ENCODE data around the gene IL4I1. TPM values are rescaled to one million over a fixed set of nuclear protein-coding genes. Genes with fewer than 3 reads are reported as not detected.
A peak's percentile ranks its signal among the peaks of the same experiment; 100 is the strongest.

The IL4I1 gene
- total and polyA plus RNA-seq, 2 of the 8 experiments (the other 6 are each of a cell fraction or from before 2014, with no cell fraction given): 0.41 to 0.76 TPM

GRCh38 chr19:49871349-49871985, 25.2 kb downstream of the IL4I1 start:
- 88% methylated on average over 15 of the region's 17 CpGs; no CpG with 5 or more reads in 1 of the 2 experiments for WGBS, 2 experiments (ENCODE audit: extremely low coverage in 1 of 2, insufficient coverage in 1 of 2, insufficient read length in 1 of 2, insufficient replicate concordance in 2 of 2, low coverage in 1 of 2, low lambda C conversion rate in 2 of 2, missing lambda C conversion rate in 1 of 2)
- Histone ChIP-seq H3K4ac (replicated peaks; ENCODE audit: insufficient read length, low read depth, low read length) (no peak overlapping the region), H2BK120ac (replicated peaks; ENCODE audit: low read depth, low read length) (no peak overlapping the region), H2AK5ac (ENCODE audit: low read depth, low read length) (0 out of 2 replicates have a peak overlapping the region, but pooled peaks have one; percentile 39), H3K9me3 (ENCODE audit: insufficient read depth in 2 of 2, low read depth in 1 of 2, low read length in 1 of 2) (no peaks in the 10 kb centered on the region), H3K23me2 (ENCODE audit: low read depth, low read length) (peaks cover 19% of the 10 kb centered on the region), H4K8ac (ENCODE audit: extremely low read depth, insufficient read depth, low read length) (no peak overlapping the region), H3K27ac (ENCODE audit: low read depth, low read length) (no peak overlapping the region), H4K20me1 (replicated peaks in 1 of 2; ENCODE audit: control insufficient read depth in 1 of 2, insufficient read depth in 2 of 2, low read length in 2 of 2) (no peaks in the 10 kb centered on the region), H3K27me3 (replicated peaks in 1 of 4; ENCODE audit: control insufficient read depth in 3 of 4, extremely low read depth in 1 of 4, insufficient read depth in 3 of 4, low read length in 3 of 4) (no peaks in the 10 kb centered on the region), H3K79me2 (ENCODE audit: control insufficient read depth in 1 of 2, insufficient read depth in 2 of 2, low read length in 2 of 2) (peaks cover 0 to 21% of the 10 kb centered on the region in 2 experiments; a peak in 2 of 4 replicates), H2AFZ (ENCODE audit: low read length) (no peak overlapping the region), H2BK20ac (ENCODE audit: low read length) (no peak overlapping the region), H3K79me1 (ENCODE audit: low read depth, low read length) (peaks cover 12% of the 10 kb centered on the region), H3K4me1 (replicated peaks in 1 of 4; ENCODE audit: control insufficient read depth in 3 of 4, insufficient read depth in 4 of 4, low read length in 3 of 4) (peaks cover 0 to 11% (median 6%) of the 10 kb centered on the region in 4 experiments; a peak in 5 of 7 replicates), H4K5ac (ENCODE audit: insufficient read length, low read depth, low read length) (no peak overlapping the region), H3K36me3 (ENCODE audit: control insufficient read depth in 2 of 4, insufficient read depth in 4 of 4, low read length in 3 of 4) (no peaks in the 10 kb centered on the region; a peak in 1 of 8 replicates), H2BK15ac (ENCODE audit: low read length) (no peak overlapping the region), H3K4me2 (ENCODE audit: insufficient read depth in 1 of 2, low read depth in 2 of 2, low read length in 2 of 2) (no peak overlapping the region), H2BK12ac (ENCODE audit: low read depth, low read length) (no peak overlapping the region), H3K14ac (ENCODE audit: insufficient read length) (no peak overlapping the region), H3K4me3 (ENCODE audit: extremely low read depth in 1 of 4, insufficient read depth in 2 of 4, low read depth in 3 of 4, low read length in 4 of 4) (no peak overlapping the region), H3K23ac (ENCODE audit: insufficient read length) (no peak overlapping the region), H2BK5ac (ENCODE audit: low read depth, low read length) (no peak overlapping the region; the same call in 1 of the 2 replicates), H3K56ac (replicated peaks; ENCODE audit: insufficient read length, low read depth, low read length) (no peak overlapping the region), H4K91ac (replicated peaks; ENCODE audit: insufficient read length, low read length) (no peak overlapping the region), H3K9ac (replicated peaks in 1 of 4; ENCODE audit: extremely low read depth in 1 of 4, low read depth in 3 of 4, low read length in 3 of 4) (no peak overlapping the region), H3K18ac (ENCODE audit: extremely low read depth, low read length) (no peak overlapping the region)
- POLR2A ChIA-PET (ENCODE audit: partially characterized antibody): interaction anchor here (1.0 to 12.4 kb wide), 3 partner anchors 10 to 18 kb away, joined by 3 to 247 read pairs (median 6); partner anchors contain the start of gene PTOV1
- no peak for DNase-seq (ENCODE audit: low read depth in 1 of 2, low spot score in 2 of 2)
- CTCF ChIA-PET (ENCODE audit: partially characterized antibody): interaction anchor here (1.2 to 1.3 kb wide), 2 partner anchors 10 to 81 kb away, joined by 3 read pairs; no protein-coding TSS in a partner anchor
- no peak for FAIRE-seq

Measured in H1 (cell line).